MM.1S (cell line): ENCODE data around the gene AQP11.

Experiments used
- EZH2 ChIP-seq: fragments of 300-600 bp; sonication (generic); optimal IDR thresholded peaks from 2 replicates; pipeline ENCODE3; 2017; ENCODE audit warnings: low read depth, mild to moderate bottlenecking, antibody characterized with exemption, low read length, mixed read lengths
- EZH2phosphoT487 ChIP-seq: fragments of 300-600 bp; sonication (generic); IDR thresholded peaks from 2 replicates; pipeline ENCODE4 v1.6.1; 2018; ENCODE audit warnings: antibody characterized with exemption, low read length
- TF ChIP-seq, protein P1 (sequence below): fragments of 300-600 bp; sonication (generic); IDR thresholded peaks from 2 replicates; pipeline ENCODE4 v1.5.1; 2016; ENCODE audit warnings: antibody characterized with exemption, low read length, mixed read lengths

DNA sequence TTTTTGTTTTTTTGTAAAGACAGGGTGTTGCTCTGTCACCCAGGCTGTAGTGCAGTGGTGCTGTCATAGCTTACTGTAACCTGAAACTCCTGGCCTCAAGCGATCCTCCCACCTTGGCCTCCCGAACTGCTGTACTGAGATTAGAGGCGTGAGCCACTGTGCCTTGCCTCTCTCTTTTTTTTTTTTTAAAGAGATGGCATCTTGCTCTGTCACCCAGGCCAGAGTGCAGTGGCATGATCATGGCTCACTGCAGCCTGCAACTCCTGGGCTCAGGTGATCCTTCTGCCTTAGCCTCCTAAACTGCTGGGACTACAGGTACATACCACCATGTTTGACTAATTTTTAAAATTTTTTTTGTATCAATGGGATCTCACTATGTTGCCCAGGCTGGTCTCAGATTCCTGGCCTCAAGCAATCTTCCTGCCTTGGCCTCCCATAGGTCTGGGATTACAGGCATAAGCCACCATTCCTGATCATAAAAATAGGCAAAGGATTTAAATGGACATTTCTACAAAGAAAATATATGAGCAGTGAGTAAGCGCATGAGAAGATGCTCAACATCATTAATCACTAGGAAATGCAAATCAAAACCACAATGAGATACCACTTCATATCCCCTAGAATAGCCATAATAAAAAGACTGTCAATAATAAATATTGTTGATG lies 65.1 kb downstream of the AQP11 start:
- TF ChIP-seq EZH2 (no peak), EZH2phosphoT487 (no peak)
- TF ChIP-seq, protein P1, sequence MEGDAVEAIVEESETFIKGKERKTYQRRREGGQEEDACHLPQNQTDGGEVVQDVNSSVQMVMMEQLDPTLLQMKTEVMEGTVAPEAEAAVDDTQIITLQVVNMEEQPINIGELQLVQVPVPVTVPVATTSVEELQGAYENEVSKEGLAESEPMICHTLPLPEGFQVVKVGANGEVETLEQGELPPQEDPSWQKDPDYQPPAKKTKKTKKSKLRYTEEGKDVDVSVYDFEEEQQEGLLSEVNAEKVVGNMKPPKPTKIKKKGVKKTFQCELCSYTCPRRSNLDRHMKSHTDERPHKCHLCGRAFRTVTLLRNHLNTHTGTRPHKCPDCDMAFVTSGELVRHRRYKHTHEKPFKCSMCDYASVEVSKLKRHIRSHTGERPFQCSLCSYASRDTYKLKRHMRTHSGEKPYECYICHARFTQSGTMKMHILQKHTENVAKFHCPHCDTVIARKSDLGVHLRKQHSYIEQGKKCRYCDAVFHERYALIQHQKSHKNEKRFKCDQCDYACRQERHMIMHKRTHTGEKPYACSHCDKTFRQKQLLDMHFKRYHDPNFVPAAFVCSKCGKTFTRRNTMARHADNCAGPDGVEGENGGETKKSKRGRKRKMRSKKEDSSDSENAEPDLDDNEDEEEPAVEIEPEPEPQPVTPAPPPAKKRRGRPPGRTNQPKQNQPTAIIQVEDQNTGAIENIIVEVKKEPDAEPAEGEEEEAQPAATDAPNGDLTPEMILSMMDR: no peak
